Amniotic epithelial cell (primary cell): ENCODE measurements around the gene RETREG3.
"Not testable (repeated sequence)": the region's sequence is repeated elsewhere in the genome, so short reads cannot be mapped to it uniquely, and the experiment has no call there.

Source experiments
- DNase-seq: peaks from one replicate; pipeline ENCODE4 v3.0.0-alpha.2; 2010; ENCODE audit warnings: low read depth

Gene RETREG3

DNA sequence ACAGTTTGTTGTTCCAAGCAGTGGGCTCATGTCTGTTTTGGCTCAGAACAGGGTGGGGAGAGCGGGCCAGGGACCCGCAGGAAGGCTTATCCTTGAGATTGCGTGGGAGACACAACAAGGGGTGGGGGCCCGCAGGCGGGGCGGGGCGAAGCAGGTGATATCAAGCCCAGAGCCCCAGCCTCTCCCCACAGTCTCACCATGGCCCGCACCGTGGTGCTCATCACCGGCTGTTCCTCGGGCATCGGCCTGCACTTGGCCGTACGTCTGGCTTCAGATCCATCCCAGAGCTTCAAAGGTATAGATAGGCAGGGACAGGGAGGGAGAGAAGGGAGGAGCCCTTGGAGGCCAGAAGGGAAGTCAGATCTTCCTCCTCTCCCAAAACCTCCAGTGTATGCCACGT lies 56.4 kb downstream of the RETREG3 start, which contains the start of gene HSD17B1:
HSD17B1 (plus strand) TSS at position 188 of the 400 bp plus-strand sequence; CDS start at position 199, 11 bp downstream.
- DNase-seq, result not testable (repeated sequence)

DNA sequence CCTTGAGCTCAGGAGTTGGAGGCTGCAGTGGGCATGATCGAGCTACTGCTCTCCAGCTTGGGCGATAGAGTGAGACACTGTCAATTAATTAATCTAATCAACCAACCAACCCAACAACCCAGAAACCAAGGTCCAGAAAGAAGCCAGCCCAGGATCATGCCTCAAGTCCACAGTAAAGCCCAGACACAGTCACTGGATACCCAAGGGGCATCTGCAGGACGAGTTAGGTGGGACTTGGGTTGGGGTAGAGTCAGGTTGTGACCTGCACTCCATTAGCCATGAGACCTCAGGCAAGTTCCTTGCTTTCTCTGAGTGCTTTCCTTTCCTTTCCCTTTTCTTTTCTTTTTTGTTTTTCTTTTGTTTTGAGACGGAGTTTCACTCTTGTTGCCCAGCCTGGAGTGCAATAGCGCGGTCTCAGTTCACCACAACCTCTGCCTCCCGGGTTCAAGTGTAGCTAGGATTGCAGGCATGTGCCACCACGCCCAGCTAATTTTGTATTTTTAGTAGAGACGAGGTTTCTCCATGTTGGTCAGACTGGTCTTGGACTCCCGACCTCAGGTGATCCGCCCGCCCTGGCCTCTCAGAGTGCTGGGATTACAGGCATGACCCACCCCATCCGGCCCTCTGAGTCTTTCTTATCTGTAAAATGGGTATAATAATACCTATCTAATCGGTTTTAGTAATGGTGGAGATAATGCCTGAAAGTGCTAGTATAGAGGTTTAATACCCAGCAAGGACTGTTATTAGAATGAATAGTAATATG lies 60.0 kb downstream of the RETREG3 start:
- DNase-seq, result no peak

DNA sequence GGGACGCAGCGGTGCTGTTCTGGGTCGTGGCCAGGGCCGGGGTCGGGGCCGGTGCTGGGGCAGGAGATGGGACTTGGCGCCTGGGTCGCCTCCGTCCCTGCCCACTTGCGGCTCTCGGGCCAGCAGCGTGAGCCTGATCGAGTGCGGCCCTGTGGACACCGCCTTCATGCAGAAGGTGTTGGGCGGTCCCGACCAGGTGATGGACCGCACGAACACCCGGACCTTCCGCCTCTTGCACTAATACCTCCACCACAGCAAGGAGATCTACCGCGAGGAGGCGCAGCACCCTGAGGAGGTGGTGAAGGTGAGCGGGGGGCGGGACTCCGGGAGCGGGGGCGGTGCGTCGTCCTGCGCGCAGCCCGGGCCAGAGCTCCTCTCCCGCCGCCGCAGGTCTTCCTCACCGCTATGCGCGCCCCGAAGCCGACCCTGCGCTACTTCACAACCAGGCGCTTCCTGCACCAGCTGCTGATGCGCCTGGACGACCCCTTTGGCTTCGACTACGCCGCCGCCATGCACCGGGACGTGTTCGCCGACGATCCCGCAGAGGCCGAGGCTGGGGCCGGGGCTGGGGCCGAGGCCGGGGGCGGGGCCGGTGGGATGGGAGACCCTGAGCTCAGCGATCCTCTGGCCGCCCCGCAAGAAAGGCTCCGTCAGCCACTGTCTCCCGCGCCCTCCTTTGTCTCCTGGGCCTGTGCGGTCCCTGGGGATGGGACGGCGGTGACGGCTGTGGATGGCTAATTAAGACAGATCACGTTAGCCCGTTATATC lies 60.9 kb downstream of the RETREG3 start:
- DNase-seq, result peak; percentile 61

DNA sequence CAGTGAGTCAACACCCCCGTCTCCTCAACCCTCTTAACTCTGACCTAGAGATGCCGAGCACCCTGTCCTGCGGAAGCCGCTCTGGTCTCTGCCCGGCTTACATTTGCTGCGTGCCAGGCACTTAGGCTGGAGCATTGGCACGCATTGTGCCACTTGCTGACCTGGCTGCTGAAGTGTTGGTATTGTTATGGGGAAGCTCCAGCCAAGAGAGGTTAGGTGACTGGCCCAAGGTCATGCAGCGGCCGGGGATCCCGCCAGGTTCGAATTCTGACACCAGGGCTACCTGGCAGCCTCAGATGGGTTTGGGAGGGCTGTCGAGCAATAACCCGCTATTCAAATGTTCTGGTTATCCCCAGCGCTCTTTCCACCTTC lies 61.5 kb downstream of the RETREG3 start:
- no peak for DNase-seq

DNA sequence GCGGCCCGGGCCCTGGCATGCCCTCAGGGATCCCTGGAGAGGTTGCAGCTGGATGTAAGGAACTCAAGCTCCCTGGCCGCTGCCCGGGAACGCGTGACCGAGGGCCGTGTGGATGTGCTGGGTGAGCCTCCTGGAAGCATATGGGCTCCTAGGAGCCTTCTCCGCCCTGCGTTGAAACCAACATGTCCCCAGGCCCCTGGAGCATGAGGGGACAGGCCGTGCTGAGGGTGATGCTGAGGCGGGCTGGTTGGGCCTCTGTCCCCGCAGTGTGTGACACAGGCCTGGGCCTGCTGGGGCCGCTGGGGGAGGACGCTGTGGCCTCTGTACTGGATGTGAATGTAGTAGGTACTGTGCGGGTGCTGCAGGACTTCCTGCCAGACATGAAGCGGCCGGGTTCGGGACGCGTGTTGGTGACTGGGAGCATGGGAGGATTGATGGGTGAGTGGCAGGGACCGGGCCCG lies 62.1 kb downstream of the RETREG3 start:
- DNase-seq, result no peak

DNA sequence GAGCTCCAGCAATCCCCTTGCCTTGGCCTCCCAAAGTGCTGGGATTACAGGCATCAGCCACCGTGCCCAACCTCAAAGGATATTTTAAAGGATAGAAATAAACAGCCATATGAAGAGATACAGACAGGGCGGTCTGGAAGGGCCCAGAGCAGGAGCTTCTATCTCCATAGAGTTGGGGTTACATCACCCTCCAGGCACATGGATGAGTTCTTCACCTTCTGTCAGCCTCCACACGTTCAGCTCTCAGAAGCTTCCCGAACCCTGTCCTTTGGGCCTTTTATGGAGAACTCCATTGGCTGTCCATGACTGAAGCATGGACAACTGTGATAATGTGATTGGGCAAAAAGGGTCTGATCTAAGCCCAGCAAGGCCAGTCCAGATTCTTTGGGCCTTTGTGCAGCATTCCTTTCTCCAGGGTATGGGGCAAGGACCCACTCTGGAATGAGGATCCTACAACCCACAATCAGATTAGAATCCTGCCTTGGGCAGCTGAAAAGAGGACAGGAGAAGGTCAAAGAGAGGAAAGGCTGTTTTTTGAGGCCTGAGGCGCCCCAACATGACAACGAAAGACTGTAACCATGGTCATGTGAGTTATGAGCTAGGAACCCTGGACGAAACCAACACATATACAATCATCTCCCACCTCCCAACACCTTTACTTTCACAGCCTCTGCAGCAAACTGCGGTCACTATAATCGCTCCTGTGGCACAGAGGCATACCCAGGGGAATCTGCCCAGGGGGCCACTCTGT lies 63.2 kb downstream of the RETREG3 start:
- peak; percentile 54 for DNase-seq

DNA sequence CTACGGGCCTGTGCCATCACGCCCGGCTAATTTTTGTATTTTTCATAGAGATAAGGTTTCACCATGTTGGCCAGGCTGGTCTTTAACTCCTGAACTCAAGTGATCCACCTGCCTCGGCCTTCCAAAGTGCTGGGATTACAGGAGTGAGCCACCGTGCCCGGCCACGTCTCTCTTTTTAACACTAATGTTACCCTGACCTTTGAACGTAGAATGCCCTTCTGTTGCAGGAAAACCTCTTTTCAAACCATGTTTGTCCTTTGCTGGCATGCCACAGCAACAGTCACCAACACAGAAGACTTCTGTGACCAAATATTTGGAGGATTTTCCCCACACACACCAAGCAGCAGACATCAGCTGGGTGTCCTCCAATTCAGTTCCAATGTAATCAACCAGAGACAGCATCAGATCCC lies 64.3 kb downstream of the RETREG3 start:
- no peak for DNase-seq

DNA sequence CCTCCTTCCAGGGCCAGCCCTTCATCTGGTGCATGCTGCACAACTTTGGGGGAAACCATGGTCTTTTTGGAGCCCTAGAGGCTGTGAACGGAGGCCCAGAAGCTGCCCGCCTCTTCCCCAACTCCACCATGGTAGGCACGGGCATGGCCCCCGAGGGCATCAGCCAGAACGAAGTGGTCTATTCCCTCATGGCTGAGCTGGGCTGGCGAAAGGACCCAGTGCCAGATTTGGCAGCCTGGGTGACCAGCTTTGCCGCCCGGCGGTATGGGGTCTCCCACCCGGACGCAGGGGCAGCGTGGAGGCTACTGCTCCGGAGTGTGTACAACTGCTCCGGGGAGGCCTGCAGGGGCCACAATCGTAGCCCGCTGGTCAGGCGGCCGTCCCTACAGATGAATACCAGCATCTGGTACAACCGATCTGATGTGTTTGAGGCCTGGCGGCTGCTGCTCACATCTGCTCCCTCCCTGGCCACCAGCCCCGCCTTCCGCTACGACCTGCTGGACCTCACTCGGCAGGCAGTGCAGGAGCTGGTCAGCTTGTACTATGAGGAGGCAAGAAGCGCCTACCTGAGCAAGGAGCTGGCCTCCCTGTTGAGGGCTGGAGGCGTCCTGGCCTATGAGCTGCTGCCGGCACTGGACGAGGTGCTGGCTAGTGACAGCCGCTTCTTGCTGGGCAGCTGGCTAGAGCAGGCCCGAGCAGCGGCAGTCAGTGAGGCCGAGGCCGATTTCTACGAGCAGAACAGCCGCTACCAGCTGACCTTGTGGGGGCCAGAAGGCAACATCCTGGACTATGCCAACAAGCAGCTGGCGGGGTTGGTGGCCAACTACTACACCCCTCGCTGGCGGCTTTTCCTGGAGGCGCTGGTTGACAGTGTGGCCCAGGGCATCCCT lies 65.7 kb downstream of the RETREG3 start:
- DNase-seq, result no peak

DNA sequence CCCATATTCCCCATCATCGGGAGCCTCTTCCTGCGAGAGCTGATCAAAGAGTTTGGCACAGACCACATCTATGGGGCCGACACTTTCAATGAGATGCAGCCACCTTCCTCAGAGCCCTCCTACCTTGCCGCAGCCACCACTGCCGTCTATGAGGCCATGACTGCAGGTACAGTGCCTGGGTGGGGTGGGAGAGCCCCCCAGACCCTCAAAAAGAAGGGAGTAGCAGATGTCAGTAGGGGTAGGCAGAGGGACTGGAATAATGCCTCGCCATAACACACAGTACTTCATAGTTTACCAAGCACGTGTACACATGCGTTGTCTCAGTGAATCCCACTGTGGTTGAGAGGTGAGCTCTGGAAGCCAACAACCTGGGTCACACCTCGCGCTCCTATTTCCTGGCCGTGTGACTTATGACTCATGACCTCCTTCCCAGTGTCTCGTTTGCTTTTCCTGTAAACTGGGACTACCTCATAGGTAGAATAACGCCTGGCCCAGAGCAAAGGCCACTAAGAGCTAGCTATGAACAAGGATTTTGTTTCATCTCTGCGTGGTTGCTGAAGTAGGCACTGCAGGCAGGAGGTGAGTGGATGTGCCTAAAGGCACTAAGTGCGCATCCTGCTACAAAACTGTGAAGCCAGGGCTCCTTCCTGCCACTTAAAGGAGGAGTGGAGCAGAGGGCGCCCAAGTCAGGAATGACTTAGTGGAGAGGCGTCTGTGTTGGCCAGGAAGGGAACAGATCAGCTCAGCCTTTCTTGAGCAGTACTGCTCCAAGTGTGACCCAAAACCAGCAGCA lies 67.9 kb downstream of the RETREG3 start:
- DNase-seq, result no peak

DNA sequence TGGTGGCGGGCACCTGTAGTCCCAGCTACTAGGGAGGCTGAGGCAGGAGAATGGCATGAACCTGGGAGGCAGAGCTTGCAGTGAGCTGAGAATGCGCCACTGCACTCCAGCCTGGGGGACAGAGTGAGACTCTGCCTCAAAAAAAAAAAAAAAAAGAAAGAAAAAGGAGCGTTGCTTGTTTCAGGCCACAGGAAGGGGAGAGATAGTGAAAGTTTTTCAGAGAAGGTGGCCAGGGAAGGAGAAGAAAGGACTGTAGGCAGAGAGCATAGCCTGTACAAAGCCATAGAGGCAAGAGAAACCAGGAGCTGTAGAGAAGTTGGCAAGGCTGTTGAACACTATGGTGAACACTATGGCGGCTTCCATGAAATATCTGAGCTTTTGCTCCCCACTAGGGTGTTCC lies 68.6 kb downstream of the RETREG3 start:
- not testable (repeated sequence) for DNase-seq

DNA sequence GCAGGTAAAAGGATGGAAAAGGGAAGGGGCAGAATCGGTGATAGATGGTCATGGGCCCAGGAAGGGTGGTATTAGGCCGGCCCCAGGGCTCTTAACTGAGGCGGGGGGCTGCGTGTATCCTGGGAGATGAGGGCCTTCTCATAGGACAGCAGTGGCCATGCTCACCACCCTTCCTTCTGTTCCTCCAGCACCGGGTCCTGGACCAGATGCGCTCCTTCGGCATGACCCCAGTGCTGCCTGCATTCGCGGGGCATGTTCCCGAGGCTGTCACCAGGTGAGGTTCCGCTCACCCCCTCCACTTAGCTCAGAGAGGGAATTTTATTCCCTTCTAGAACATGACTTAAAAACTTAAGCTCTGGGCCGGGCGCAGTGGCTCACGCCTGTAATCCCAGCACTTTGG lies 70.7 kb downstream of the RETREG3 start:
- no peak for DNase-seq

DNA sequence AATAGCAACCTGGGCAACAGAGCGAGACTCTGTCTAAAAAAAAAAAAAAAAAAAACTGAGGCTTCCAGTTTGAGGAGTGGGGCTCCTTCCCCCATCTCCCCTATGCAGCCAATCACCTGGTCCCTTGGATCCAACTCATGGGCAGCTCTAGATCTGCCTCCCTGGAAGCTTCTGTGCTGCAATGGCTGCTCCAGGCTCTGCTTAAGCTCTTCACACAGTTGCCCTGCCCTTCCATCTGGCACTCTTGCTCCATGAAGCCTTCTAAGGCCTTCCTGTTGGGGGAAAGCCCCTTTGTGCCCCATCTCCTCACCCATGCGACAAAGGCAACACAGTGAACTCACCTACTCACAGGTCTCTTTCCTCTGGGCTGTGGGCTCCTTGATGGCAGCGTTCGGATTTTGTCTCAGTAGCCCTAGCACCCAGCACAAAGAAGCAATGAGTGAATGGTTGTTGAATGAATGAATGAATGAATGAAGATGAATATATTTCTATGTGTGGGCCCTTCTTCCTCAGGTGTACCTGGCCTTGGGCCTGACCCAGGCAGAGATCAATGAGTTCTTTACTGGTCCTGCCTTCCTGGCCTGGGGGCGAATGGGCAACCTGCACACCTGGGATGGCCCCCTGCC lies 71.2 kb downstream of the RETREG3 start:
- DNase-seq, result no peak

DNA sequence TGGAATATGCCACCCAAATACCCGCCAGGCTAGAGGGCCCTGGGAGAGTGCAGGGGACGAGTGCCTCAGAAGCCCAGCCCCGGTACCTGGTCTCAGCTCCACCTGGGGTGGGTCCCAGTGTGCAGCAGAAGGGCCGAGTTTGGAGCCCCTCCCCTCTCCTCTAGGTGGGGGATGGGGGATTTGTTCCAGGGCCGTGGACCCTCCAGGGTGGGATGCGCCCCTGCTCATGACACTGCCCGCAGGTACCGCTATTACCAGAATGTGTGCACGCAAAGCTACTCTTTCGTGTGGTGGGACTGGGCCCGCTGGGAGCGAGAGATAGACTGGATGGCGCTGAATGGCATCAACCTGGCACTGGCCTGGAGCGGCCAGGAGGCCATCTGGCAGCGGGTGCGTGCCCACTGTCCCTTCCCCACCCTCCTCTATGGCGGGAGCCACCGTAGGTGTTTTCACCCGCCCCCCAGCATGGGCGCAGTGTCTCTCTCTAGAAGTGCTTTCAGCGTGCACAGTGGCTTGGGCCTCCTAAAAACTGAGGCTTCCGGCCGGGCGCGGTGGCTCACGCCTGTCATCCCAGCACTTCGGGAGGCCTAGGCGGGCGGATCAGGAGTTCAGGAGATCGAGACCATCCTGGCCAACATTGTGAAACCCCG lies 71.9 kb downstream of the RETREG3 start:
- no peak for DNase-seq

DNA sequence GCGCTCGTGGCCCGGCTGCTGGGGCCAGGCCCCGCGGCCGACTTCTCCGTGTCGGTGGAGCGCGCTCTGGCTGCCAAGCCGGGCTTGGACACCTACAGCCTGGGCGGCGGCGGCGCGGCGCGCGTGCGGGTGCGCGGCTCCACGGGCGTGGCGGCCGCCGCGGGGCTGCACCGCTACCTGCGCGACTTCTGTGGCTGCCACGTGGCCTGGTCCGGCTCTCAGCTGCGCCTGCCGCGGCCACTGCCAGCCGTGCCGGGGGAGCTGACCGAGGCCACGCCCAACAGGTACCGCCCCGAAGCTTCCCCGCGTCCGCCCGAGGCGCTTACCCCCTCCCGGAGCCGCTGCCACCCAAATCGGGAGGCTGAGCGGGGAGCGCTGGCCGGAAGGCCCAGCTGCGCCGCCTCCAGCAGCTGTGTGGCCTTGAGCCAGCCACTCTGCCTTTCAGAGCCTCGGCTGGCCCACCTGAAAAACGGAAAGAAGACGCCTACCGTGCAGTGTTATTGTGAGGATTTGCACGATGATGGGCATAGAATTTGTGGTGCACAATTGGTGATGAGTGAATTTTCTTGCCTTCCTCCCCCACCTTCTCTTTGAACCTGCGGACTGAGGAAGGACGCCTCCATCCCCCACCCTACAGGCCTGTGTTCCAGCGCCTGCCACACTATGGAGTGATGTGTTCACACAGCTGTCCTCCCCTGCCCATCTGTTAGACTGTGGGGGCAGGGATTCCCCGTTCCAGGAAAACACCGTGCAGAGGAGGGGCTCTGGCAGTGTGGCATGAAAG lies 72.6 kb downstream of the RETREG3 start:
- DNase-seq, result peak; percentile 69

DNA sequence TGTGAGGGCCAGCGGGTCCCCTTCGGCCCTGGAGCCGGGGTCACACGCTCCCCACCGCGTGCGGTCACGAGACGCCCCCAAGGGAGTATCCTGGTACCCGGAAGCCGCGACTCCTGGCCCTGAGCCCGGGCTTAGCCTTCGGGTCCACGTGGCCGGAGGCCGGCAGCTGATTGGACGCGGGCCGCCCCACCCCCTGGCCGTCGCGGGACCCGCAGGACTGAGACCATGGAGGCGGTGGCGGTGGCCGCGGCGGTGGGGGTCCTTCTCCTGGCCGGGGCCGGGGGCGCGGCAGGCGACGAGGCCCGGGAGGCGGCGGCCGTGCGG lies 73.2 kb downstream of the RETREG3 start, which contains the start of gene NAGLU:
NAGLU (plus strand) TSS at position 194 of the 324 bp plus-strand sequence; CDS start at position 226, 32 bp downstream.
- peak; percentile 71 for DNase-seq

DNA sequence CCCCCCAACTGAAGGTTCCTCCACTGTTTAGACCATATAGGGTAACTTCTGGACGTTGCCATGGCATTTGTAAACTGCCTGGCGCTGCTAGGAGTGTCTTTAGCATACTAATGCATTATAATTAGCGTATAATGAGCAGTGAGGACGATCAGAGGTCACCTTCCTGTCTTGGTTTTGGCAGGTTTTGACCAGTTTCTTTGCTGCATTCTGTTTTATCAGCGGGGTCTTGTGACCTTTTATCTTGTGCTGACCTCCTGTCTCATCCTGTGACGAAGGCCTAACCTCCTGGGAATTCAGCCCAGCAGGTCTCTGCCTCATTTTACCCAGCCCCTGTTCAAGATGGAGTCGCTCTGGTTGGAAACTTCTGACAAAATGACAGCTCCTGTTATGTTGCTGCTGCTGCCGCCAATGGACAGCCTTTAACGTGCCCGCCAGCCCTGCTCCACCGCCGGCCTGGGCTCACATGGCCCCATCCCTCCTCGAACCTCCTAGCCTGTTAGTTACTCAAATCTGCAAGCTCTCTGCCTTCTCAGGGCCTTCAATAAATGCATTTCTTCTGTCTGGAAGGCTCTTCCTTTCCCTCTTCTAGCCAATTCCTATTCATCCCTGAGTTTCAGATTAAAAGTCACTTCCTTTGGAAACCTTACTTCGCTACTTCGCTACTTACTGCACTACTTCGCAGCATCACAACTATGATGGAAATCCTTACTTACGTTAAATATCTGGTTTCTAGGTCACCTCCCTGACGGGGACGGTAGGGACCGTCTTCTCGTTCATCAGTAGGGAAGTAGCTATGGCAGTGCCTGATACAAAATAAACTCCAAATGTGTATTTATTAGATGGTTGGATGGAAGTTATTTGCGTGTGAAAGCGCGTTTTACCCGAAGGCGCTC lies 73.8 kb downstream of the RETREG3 start:
- DNase-seq, result no peak

DNA sequence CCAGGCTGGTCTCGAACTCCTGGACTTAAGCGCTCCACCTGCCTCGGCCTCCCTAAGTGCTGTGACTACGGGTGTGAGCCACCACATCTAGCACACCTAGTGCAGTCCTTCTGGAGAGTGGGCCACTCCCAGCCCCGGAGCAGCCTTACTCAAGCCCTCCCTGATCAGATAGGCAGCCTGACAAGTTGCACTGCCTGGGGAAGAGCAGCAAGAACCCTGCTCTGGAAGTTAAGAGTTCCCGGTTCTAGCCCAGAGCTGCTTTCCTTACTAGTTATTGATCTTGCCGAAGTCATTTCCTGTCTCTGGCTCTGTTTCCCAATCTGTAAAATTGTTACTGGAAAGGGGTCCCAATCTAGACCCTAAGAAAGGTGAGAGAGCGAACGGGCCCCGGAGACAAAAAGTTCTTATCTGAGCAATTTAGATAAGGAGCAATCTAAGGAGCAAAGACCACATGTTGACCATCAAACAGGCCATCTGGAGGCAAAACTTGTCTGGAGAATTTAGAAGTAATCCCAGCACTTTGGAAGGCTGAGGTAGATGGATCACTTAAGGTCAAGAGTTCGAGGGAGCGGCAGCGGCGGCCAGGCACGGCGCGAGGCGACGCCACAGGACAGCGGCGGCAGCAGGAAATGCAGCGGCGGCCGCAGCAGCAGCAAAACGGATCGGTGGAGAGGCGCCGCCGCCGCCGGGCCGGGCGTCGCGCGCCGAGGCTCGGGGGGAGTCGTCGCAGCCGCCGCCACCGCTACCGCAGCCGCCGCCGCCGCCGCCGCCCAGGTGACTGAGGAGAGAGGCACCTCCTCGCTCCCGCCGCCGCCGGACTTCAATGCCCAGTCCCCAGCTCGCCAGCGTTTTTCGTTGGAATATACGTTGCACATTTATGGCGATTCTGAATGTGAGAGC lies 77.5 kb downstream of the RETREG3 start:
- DNase-seq, result peak; percentile 63
